Measurements from ENCODE around the gene KIAA0319L. TPM values are rescaled to one million over a fixed set of nuclear protein-coding genes. Genes with fewer than 3 reads are reported as not detected.

Gene KIAA0319L
- total RNA-seq, 1 experiment from 2014 or later = 60.0 TPM

DNA sequence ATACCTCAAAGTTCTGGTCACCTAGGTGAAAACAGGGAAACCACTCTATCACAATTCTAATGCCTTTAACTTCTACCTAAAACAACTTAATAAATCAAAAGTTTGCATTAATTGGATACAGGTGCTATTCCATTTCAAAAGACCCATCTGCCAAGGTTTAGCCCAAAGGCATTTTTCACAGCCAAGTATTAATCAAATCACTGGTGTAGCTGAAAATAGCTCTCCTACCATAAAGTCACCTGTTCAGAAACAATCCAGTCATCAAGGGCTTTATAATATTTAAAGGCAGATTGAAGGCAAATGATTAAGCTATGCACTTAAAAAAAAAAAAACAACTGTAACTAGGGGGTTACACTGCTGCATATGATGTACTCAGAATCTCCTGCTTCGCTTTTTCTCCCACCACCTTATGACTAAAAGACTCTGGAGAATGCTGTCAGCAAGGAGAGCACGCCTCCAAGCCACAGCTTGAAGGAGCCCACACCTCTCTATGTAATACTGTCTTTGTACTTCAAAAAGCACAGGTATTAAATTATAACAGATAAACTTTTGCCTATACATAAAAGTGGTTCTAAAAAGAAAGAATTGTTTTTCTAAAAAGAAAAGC, 20.5 kb downstream of the KIAA0319L start:
- no TSS peak for BruUV-seq (replicated peaks)
- CTCF ChIA-PET = interaction anchor here (1.5 kb wide), 1 partner anchor 86 kb away, joined by 3 read pairs; no protein-coding TSS in a partner anchor

DNA sequence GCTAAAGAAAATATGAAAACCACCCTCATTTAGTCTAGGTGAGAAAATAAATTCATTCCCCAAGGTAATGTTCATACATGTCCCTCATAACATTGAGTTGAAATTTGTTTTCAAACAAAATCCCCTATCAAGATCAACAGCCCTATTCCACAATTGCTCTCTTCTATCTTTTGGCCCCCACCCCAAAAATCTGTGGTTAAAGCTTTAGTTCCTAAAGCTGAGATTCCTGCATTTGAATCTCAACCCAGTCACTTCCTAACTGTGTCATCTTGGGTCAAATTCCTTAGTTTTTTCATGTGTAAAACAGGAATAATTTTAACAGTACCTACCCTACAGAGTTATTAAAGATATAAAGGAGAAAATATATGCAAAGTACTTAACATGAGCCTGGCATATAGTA, 22.0 kb downstream of the KIAA0319L start:
- CTCF ChIA-PET = interaction anchor here (0.5 to 1.5 kb wide), 2 partner anchors 85 to 233 kb away, joined by 3 read pairs; no protein-coding TSS in a partner anchor
- DNase-seq (ENCODE audit: low read depth, low spot score) (no peak), ATAC-seq (no peak)
- Histone ChIP-seq H3K4me1 (ENCODE audit: control insufficient read depth, insufficient read depth, low read length) (peaks cover 11% of the 10 kb centered on the region; the same call in 1 of the 2 replicates), H3K9me3 (ENCODE audit: control insufficient read depth, insufficient read depth, low read depth, low read length) (peaks cover 7% of the 10 kb centered on the region; the same call in 1 of the 2 replicates), H3K4me3 (ENCODE audit: low read depth in 2 of 2, low read length in 2 of 2) (no peak overlapping the region), H3K27me3 (ENCODE audit: control insufficient read depth, insufficient read depth, low read length) (no peaks in the 10 kb centered on the region), H3K27ac (ENCODE audit: low read length) (no peak overlapping the region), H3K36me3 (ENCODE audit: control insufficient read depth, insufficient read depth, low read length) (no peaks in the 10 kb centered on the region; the same call in 1 of the 2 replicates)
- in situ Hi-C loops (cut with HindIII; ENCODE audit: low pct_unique_long_range_greater_than_20kb, low sequenced_read_pairs) (no loop called here), intact Hi-C loops (cut with micrococcal nuclease; ENCODE audit: unreplicated experiment) (no loop called here)
- BruUV-seq (replicated peaks) = no TSS peak
- POLR2A ChIA-PET = interaction anchor here (0.6 kb wide), 1 partner anchor 135 kb away, joined by 5 read pairs; no protein-coding TSS in a partner anchor
- TF ChIP-seq, protein P1, sequence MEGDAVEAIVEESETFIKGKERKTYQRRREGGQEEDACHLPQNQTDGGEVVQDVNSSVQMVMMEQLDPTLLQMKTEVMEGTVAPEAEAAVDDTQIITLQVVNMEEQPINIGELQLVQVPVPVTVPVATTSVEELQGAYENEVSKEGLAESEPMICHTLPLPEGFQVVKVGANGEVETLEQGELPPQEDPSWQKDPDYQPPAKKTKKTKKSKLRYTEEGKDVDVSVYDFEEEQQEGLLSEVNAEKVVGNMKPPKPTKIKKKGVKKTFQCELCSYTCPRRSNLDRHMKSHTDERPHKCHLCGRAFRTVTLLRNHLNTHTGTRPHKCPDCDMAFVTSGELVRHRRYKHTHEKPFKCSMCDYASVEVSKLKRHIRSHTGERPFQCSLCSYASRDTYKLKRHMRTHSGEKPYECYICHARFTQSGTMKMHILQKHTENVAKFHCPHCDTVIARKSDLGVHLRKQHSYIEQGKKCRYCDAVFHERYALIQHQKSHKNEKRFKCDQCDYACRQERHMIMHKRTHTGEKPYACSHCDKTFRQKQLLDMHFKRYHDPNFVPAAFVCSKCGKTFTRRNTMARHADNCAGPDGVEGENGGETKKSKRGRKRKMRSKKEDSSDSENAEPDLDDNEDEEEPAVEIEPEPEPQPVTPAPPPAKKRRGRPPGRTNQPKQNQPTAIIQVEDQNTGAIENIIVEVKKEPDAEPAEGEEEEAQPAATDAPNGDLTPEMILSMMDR (IDR thresholded peaks at IDR 0.05) = no peak
- TF ChIP-seq TCF7L2 (IDR thresholded peaks at IDR 0.05; ENCODE audit: low read depth, low read length) = no peak
- no peak for TF ChIP-seq SIN3A (IDR thresholded peaks at IDR 0.05; ENCODE audit: borderline replicate concordance, insufficient read depth, low read depth, low read length)
- TF ChIP-seq, protein P2, sequence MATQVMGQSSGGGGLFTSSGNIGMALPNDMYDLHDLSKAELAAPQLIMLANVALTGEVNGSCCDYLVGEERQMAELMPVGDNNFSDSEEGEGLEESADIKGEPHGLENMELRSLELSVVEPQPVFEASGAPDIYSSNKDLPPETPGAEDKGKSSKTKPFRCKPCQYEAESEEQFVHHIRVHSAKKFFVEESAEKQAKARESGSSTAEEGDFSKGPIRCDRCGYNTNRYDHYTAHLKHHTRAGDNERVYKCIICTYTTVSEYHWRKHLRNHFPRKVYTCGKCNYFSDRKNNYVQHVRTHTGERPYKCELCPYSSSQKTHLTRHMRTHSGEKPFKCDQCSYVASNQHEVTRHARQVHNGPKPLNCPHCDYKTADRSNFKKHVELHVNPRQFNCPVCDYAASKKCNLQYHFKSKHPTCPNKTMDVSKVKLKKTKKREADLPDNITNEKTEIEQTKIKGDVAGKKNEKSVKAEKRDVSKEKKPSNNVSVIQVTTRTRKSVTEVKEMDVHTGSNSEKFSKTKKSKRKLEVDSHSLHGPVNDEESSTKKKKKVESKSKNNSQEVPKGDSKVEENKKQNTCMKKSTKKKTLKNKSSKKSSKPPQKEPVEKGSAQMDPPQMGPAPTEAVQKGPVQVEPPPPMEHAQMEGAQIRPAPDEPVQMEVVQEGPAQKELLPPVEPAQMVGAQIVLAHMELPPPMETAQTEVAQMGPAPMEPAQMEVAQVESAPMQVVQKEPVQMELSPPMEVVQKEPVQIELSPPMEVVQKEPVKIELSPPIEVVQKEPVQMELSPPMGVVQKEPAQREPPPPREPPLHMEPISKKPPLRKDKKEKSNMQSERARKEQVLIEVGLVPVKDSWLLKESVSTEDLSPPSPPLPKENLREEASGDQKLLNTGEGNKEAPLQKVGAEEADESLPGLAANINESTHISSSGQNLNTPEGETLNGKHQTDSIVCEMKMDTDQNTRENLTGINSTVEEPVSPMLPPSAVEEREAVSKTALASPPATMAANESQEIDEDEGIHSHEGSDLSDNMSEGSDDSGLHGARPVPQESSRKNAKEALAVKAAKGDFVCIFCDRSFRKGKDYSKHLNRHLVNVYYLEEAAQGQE (IDR thresholded peaks at IDR 0.05; ENCODE audit: insufficient read depth in 1 of 2, low read depth in 2 of 2, low read length in 1 of 2) = no peak
- TF ChIP-seq POLR2AphosphoS5 (IDR thresholded peaks at IDR 0.05; ENCODE audit: low read depth, low read length) = no peak

More for the DNA sequence above, 20.5 kb downstream of the KIAA0319L start:
- no peaks in the 10 kb centered on the region; the same call in 1 of the 2 replicates for H3K36me3 ChIP-seq (ENCODE audit: control insufficient read depth, insufficient read depth, low read length)
- intact Hi-C loops (cut with micrococcal nuclease; ENCODE audit: unreplicated experiment) = no loop called here
- no peak overlapping the region for H3K27ac ChIP-seq (ENCODE audit: low read length)
- no peaks in the 10 kb centered on the region for H3K27me3 ChIP-seq (ENCODE audit: control insufficient read depth, insufficient read depth, low read length)
- DNase-seq (ENCODE audit: low read depth, low spot score) (no peak), ATAC-seq (no peak)
- TF ChIP-seq, protein P1 (IDR thresholded peaks at IDR 0.05) = no peak
- no peak for TF ChIP-seq POLR2AphosphoS5 (IDR thresholded peaks at IDR 0.05; ENCODE audit: low read depth, low read length)
- TF ChIP-seq, protein P2 (IDR thresholded peaks at IDR 0.05; ENCODE audit: insufficient read depth in 1 of 2, low read depth in 2 of 2, low read length in 1 of 2) = no peak
- no peak for TF ChIP-seq SIN3A (IDR thresholded peaks at IDR 0.05; ENCODE audit: borderline replicate concordance, insufficient read depth, low read depth, low read length)
- TF ChIP-seq TCF7L2 (IDR thresholded peaks at IDR 0.05; ENCODE audit: low read depth, low read length) = no peak
- peaks cover 13% of the 10 kb centered on the region; the same call in 1 of the 2 replicates for H3K4me1 ChIP-seq (ENCODE audit: control insufficient read depth, insufficient read depth, low read length)
- POLR2A ChIA-PET = no interaction called here
- H3K9me3 ChIP-seq (ENCODE audit: control insufficient read depth, insufficient read depth, low read depth, low read length) = no peaks in the 10 kb centered on the region
- no peak overlapping the region for H3K4me3 ChIP-seq (ENCODE audit: low read depth in 2 of 2, low read length in 2 of 2)
- in situ Hi-C loops (cut with HindIII; ENCODE audit: low pct_unique_long_range_greater_than_20kb, low sequenced_read_pairs) = no loop called here

Measured in Panc1 (cell line).